Measurements from ENCODE around the gene TLE5.

- no peak for TF ChIP-seq CTCF (IDR thresholded peaks at IDR 0.05; ENCODE audit: poor library complexity)
- no peak for TF ChIP-seq EZH2phosphoT487 (IDR thresholded peaks at IDR 0.05; ENCODE audit: low read depth, severe bottlenecking, unreplicated experiment)
Measured at GRCh38 chr19:3080286-3080685, 18.0 kb upstream of the TLE5 start.

Measured in hepatocyte (in vitro differentiated cells).